ENCODE results near the gene TOMM7. TPM values are rescaled to one million over a fixed set of nuclear protein-coding genes. Genes with fewer than 3 reads are reported as not detected.

Gene TOMM7
- total RNA-seq, 1 experiment from 2014 or later, result 588 TPM

DNA sequence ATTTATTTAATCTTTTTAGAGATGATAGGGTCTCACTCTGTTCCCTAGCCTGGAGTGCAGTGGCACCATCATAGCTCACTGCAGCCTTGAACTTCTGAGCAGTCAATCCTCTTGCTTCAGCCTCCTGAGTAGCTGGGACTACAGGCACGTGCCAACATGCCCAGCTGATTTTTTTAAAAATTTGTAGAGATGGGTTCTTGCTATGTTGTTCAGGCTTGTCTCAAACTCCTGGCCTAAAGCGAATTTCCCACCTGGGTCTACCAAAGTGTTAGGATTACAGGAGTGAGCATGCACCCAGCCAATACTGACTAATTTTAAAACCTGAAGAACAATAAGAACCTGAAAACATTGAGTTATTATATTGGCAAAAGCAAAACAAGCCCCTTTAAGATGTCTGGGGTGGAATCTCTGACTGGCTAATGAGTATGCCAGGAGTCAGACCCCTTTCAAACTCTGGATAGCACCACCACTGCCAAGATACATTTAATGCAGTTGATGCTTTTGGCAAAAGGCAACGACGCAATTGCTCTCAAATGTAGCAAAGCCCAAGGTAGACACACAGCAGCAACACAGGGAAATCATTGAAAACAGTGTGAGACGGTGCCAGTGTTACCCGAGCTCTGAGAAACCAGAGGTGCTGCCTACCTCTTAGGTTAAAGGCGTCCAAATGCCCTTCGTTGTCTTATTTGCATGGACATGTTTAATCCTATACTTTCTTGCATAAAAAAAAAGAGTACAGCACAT, 40.7 kb upstream of the TOMM7 start:
- Histone ChIP-seq H3K79me2 (ENCODE audit: low read depth) (no peaks in the 10 kb centered on the region), H3K9me3 (ENCODE audit: insufficient read depth, low read depth) (no peaks in the 10 kb centered on the region), H3K27me3 (ENCODE audit: insufficient read depth, low read depth) (no peaks in the 10 kb centered on the region), H3K4me2 (no peak overlapping the region), H3K27ac (no peak overlapping the region), H2AFZ (no peak overlapping the region), H3K36me3 (ENCODE audit: low read depth) (peaks cover 6% of the 10 kb centered on the region; the same call in 1 of the 2 replicates), H3K4me1 (replicated peaks; ENCODE audit: insufficient read depth) (peaks cover 11% of the 10 kb centered on the region), H4K20me1 (ENCODE audit: insufficient read depth) (no peaks in the 10 kb centered on the region), H3F3A (ENCODE audit: insufficient read depth, low read depth) (peaks cover 33% of the 10 kb centered on the region; the same call in 1 of the 2 replicates), H3K4me3 (no peak overlapping the region), H3K9me2 (ENCODE audit: insufficient read depth) (no peaks in the 10 kb centered on the region)
- intact Hi-C loops (cut with micrococcal nuclease; ENCODE audit: unreplicated experiment), result no loop called here
- ChIA-PET CTCF (no interaction called here), POLR2A (ENCODE audit: unreplicated experiment) (no interaction called here)
- TF ChIP-seq CTCF (conservative IDR thresholded peaks at IDR 0.05) (no peak), EZH2 (IDR thresholded peaks at IDR 0.05; ENCODE audit: low read depth) (no peak)
- no peak for DNase-seq
- BruUV-seq (replicated peaks), result no TSS peak

DNA sequence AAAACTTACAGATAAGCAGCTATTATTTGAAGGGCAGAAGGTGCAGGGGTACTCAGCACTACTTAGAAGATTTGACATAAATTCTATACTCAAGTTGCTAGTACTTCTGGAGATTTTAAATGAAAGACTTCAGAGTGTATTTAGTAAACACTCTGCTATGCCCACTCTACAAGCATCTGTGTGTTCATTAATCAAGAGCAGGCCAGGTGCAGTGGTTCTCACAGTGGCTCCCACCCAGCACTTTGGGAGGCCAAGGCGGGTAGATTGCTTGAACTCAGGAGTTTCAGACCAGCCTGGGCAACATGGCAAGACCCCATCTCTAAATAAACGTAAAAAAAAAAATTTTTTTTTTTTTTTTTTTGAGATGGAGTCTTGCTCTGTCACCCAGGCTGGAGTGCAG, 38.9 kb upstream of the TOMM7 start:
- H3K36me3 ChIP-seq (ENCODE audit: low read depth), result peaks cover 22% of the 10 kb centered on the region
- H4K20me1 ChIP-seq (ENCODE audit: insufficient read depth), result no peaks in the 10 kb centered on the region
- H3K4me3 ChIP-seq, result no peak overlapping the region
- H3K9me3 ChIP-seq (ENCODE audit: insufficient read depth, low read depth), result no peaks in the 10 kb centered on the region
- intact Hi-C loops (cut with micrococcal nuclease; ENCODE audit: unreplicated experiment), result no loop called here
- BruUV-seq (replicated peaks), result no TSS peak
- no peaks in the 10 kb centered on the region for H3K9me2 ChIP-seq (ENCODE audit: insufficient read depth)
- peaks cover 26% of the 10 kb centered on the region for H3K4me1 ChIP-seq (replicated peaks; ENCODE audit: insufficient read depth)
- H3K79me2 ChIP-seq (ENCODE audit: low read depth), result peaks cover 5% of the 10 kb centered on the region
- peaks cover 48% of the 10 kb centered on the region; the same call in 1 of the 2 replicates for H3F3A ChIP-seq (ENCODE audit: insufficient read depth, low read depth)
- no peak for TF ChIP-seq CTCF (conservative IDR thresholded peaks at IDR 0.05)
- no peak for TF ChIP-seq EZH2 (IDR thresholded peaks at IDR 0.05; ENCODE audit: low read depth)
- DNase-seq, result no peak
- ChIA-PET CTCF (interaction anchor here (0.6 kb wide), 1 partner anchor 154 kb away, joined by 5 read pairs; no protein-coding TSS in a partner anchor), POLR2A (ENCODE audit: unreplicated experiment) (no interaction called here)
- H3K4me2 ChIP-seq, result no peak overlapping the region
- H3K27ac ChIP-seq, result no peak overlapping the region
- H3K27me3 ChIP-seq (ENCODE audit: insufficient read depth, low read depth), result no peaks in the 10 kb centered on the region
- H2AFZ ChIP-seq, result no peak overlapping the region

GRCh38 chr7:22860784-22861482, 38.3 kb upstream of the TOMM7 start:
- Histone ChIP-seq H3K4me3 (no peak overlapping the region), H3K9me3 (ENCODE audit: insufficient read depth, low read depth) (no peaks in the 10 kb centered on the region), H2AFZ (no peak overlapping the region), H3K27me3 (ENCODE audit: insufficient read depth, low read depth) (no peaks in the 10 kb centered on the region), H3K36me3 (ENCODE audit: low read depth) (peaks cover 28% of the 10 kb centered on the region), H3K79me2 (ENCODE audit: low read depth) (peaks cover 11% of the 10 kb centered on the region), H3K4me2 (no peak overlapping the region), H3K4me1 (replicated peaks; ENCODE audit: insufficient read depth) (peaks cover 33% of the 10 kb centered on the region), H4K20me1 (ENCODE audit: insufficient read depth) (no peaks in the 10 kb centered on the region), H3K27ac (no peak overlapping the region), H3K9me2 (ENCODE audit: insufficient read depth) (no peaks in the 10 kb centered on the region), H3F3A (ENCODE audit: insufficient read depth, low read depth) (peaks cover 55% of the 10 kb centered on the region; the same call in 1 of the 2 replicates)
- BruUV-seq (replicated peaks), result no TSS peak
- no peak for DNase-seq
- ChIA-PET POLR2A (ENCODE audit: unreplicated experiment) (no interaction called here), CTCF (interaction anchor here (0.5 to 0.6 kb wide), 2 partner anchors 154 to 155 kb away, joined by 3 to 5 read pairs; no protein-coding TSS in a partner anchor)
- intact Hi-C loops (cut with micrococcal nuclease; ENCODE audit: unreplicated experiment), result no loop called here
- TF ChIP-seq CTCF (conservative IDR thresholded peaks at IDR 0.05) (peak; percentile 75), EZH2 (IDR thresholded peaks at IDR 0.05; ENCODE audit: low read depth) (no peak)

Data from PC-9 (cell line).